ENCODE data around the gene P3H4. TPM values are rescaled to one million over a fixed set of nuclear protein-coding genes. Genes with fewer than 3 reads are reported as not detected.

Gene P3H4
- total RNA-seq, 3 donors from 2014 or later: 10.7 to 14.0 (median 12.1) TPM

GRCh38 chr17:41796121-41796895, 15.4 kb downstream of the P3H4 start:
- TF ChIP-seq, protein P1, sequence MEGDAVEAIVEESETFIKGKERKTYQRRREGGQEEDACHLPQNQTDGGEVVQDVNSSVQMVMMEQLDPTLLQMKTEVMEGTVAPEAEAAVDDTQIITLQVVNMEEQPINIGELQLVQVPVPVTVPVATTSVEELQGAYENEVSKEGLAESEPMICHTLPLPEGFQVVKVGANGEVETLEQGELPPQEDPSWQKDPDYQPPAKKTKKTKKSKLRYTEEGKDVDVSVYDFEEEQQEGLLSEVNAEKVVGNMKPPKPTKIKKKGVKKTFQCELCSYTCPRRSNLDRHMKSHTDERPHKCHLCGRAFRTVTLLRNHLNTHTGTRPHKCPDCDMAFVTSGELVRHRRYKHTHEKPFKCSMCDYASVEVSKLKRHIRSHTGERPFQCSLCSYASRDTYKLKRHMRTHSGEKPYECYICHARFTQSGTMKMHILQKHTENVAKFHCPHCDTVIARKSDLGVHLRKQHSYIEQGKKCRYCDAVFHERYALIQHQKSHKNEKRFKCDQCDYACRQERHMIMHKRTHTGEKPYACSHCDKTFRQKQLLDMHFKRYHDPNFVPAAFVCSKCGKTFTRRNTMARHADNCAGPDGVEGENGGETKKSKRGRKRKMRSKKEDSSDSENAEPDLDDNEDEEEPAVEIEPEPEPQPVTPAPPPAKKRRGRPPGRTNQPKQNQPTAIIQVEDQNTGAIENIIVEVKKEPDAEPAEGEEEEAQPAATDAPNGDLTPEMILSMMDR (IDR thresholded peaks at IDR 0.05): no peak
- intact Hi-C loops (cut with DNase I, micrococcal nuclease): no loop called here
- Histone ChIP-seq H3K9me3 (no peaks in the 10 kb centered on the region), H3K4me1 (ENCODE audit: low read depth) (peaks cover 47% of the 10 kb centered on the region), H3K36me3 (ENCODE audit: low read depth) (no peaks in the 10 kb centered on the region), H3K4me3 (no peak overlapping the region)
- ATAC-seq (no peak), DNase-seq (no peak)

GRCh38 chr17:41794540-41794975, 17.2 kb downstream of the P3H4 start:
- intact Hi-C loops (cut with DNase I, micrococcal nuclease): no loop called here
- DNase-seq (no peak), ATAC-seq (no peak)
- Histone ChIP-seq H3K9me3 (no peaks in the 10 kb centered on the region), H3K4me3 (no peak overlapping the region), H3K4me1 (ENCODE audit: low read depth) (peaks cover 30% of the 10 kb centered on the region), H3K36me3 (ENCODE audit: low read depth) (no peaks in the 10 kb centered on the region)
- TF ChIP-seq, protein P1 (IDR thresholded peaks at IDR 0.05): no peak

GRCh38 chr17:41793784-41794539, 17.8 kb downstream of the P3H4 start:
- Histone ChIP-seq H3K4me1 (ENCODE audit: low read depth) (peaks cover 30% of the 10 kb centered on the region), H3K4me3 (no peak overlapping the region), H3K9me3 (no peaks in the 10 kb centered on the region), H3K36me3 (ENCODE audit: low read depth) (no peaks in the 10 kb centered on the region)
- TF ChIP-seq, protein P1 (IDR thresholded peaks at IDR 0.05): no peak
- ATAC-seq: peak; percentile 47
- DNase-seq: peak in 2 of 3 donors; percentile 59 to 62
- intact Hi-C loops (cut with DNase I, micrococcal nuclease): no loop called here

DNA sequence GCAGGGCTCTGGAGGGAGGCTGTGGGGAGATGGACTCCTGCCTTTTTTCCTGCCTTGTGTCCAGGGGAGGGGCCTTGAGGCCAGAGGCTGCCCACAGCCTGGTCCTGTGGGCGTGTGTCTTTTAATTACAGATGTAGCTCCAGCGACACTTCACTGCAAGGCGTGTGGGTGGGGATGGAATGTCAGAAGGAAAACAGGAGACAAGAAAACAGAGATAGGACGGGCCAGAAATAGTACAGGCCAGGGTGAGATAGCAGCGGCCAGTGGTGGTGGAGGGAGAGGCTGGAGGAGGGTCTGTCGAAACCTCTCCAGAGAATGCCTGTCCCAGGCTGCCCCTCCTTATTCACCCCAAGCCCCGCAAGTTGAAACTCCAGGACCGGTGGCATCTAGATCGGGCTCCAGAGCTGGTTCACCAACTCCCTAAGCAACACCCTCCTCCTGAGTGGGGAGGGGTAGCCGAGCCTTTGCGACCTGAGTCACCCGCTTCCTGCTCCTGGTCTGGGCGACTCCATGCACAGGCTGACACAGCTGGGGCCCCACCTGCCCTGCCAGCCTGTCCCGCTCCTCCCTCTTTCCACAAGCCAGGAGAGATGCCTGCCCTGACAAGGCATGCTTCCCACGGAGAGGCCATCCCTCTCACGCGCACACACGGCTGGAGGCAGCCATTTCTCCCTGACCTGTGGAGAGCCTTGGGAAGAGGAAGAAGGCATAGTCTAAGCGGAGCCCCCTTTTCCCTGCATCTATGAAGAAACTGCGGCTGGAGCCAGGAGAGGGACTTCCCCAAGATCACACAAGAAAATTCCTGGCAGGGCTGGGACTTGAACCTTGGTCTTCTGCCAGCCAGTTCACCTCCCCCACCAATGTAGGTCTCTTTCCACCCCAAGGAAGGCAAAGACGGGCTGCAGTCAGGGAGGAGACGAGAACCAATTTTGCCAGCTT, 18.6 kb downstream of the P3H4 start:
- H3K36me3 ChIP-seq (ENCODE audit: low read depth): no peaks in the 10 kb centered on the region
- peak; percentile 76 to 87 (median 82) for DNase-seq
- intact Hi-C loops (cut with DNase I, micrococcal nuclease): no loop called here
- no peaks in the 10 kb centered on the region for H3K9me3 ChIP-seq
- peak; percentile 91 for ATAC-seq
- H3K4me3 ChIP-seq: no peak overlapping the region
- TF ChIP-seq, protein P1 (IDR thresholded peaks at IDR 0.05): no peak
- peaks cover 30% of the 10 kb centered on the region for H3K4me1 ChIP-seq (ENCODE audit: low read depth)

DNA sequence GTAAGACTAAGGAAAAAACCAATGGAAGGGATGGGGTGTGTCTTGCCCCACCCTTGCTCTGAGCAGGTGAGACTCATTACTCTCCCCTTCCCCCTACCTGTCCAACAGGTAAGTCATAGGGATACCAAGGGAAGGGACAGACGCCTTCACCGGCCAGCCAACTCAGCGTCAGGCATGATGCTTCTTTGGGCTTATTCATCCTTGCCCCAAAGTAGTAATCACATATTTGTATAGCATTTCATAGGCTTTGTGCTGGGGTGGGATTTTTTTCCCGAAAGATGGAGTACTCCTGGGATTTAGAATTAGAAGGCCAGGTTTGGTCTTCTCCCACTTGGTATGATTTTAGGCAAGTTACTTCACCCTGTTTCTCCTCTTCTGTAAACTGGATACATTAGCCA, 24.7 kb downstream of the P3H4 start:
- Histone ChIP-seq H3K36me3 (ENCODE audit: low read depth) (no peaks in the 10 kb centered on the region), H3K9me3 (no peaks in the 10 kb centered on the region), H3K4me1 (ENCODE audit: low read depth) (peaks cover 25% of the 10 kb centered on the region), H3K4me3 (peak overlapping the region; percentile 91)
- intact Hi-C loops (cut with DNase I, micrococcal nuclease): no loop called here
- TF ChIP-seq, protein P1 (IDR thresholded peaks at IDR 0.05): no peak
- ATAC-seq: no peak
- DNase-seq: no peak
